HEK293 (cell line): ENCODE data around the gene DYNLRB1.

ENCODE experiments used
- CTCF ChIA-PET: fragments of 350-600 bp; formaldehyde crosslinking; extraction: SDS; loops from one replicate; lab custom pipeline; 2021; ENCODE audit warnings: antibody characterized with exemption; lab: Yijun Ruan, JAX
- POLR2A ChIA-PET: fragments of 300-600 bp; formaldehyde crosslinking; extraction: SDS; loops from one replicate; lab custom pipeline; 2020; ENCODE audit warnings: antibody characterized with exemption, inconsistent platforms; lab: Yijun Ruan, JAX
- H3K27ac ChIP-seq: fragments of 200-500 bp; sonication (Bioruptor generic); 2 replicates; pipeline ENCODE4 v1.5.1; 2014; ENCODE audit warnings: low read depth, low read length, control low read depth, inconsistent platforms; ENCODE audit errors: extremely low read depth
- H3K36me3 ChIP-seq, 2 experiments: fragments of 200-500 bp in 1 of 2; sonication (Bioruptor generic) in 1 of 2; 1 replicate in 1 of 2; 2 replicates in 1 of 2; pipeline ENCODE4 v1.5.1; 2014 to 2017; ENCODE audit warnings: inconsistent platforms in 2 of 2, low read length in 2 of 2; ENCODE audit not compliant: control insufficient read depth in 2 of 2, insufficient read depth in 1 of 2
- H3K4me1 ChIP-seq: fragments of 200-500 bp; sonication (Bioruptor generic); 2 replicates; pipeline ENCODE4 v1.5.1; 2014; ENCODE audit warnings: mild to moderate bottlenecking, low read length, inconsistent platforms; ENCODE audit not compliant: control insufficient read depth, insufficient read depth
- H3K4me3 ChIP-seq: 2 replicates; pipeline ENCODE4 v1.5.1; 2011; ENCODE audit warnings: low read depth, mild to moderate bottlenecking, control low read depth, low read length, moderate library complexity
- H3K9me3 ChIP-seq: fragments of 200-500 bp; sonication (Bioruptor generic); 2 replicates; pipeline ENCODE4 v1.5.1; 2014; ENCODE audit warnings: low read depth, low read length, inconsistent platforms; ENCODE audit not compliant: control insufficient read depth, insufficient read depth
- BCL11B ChIP-seq: fragments of 450-650 bp; formaldehyde crosslinking; IDR thresholded peaks from 2 replicates; pipeline ENCODE4 v1.5.1; 2016; ENCODE audit warnings: low read depth, missing biosample characterization, missing genetic modification characterization
- HOXD13 ChIP-seq: sonication (generic); formaldehyde crosslinking; IDR thresholded peaks from 2 replicates; pipeline ENCODE4 v1.8.0; 2022; ENCODE audit warnings: missing genetic modification reagents, borderline replicate concordance
- KLF16 ChIP-seq: fragments of 450-650 bp; formaldehyde crosslinking; IDR thresholded peaks from 2 replicates; pipeline ENCODE4 v1.5.1; 2017; ENCODE audit warnings: missing biosample characterization, missing genetic modification characterization
- MEIS1 ChIP-seq: sonication (generic); formaldehyde crosslinking; IDR thresholded peaks from 2 replicates; pipeline ENCODE4 v1.8.1; 2022; ENCODE audit warnings: missing genetic modification reagents, mild to moderate bottlenecking, borderline replicate concordance
- PATZ1 ChIP-seq: fragments of 450-650 bp; formaldehyde crosslinking; IDR thresholded peaks from 2 replicates; pipeline ENCODE4 v1.5.1; 2016; ENCODE audit warnings: missing biosample characterization, missing genetic modification characterization
- REPIN1 ChIP-seq: fragments of 450-650 bp; formaldehyde crosslinking; IDR thresholded peaks from 2 replicates; pipeline ENCODE4 v1.5.1; 2017; ENCODE audit warnings: missing biosample characterization, missing genetic modification characterization, low read depth
- SETDB1 ChIP-seq: IDR thresholded peaks from one replicate; pipeline ENCODE4 v1.6.1; 2017; ENCODE audit warnings: mild to moderate bottlenecking, low read length, moderate library complexity, mixed read lengths; ENCODE audit not compliant: insufficient read length
- SP3 ChIP-seq: fragments of 450-650 bp; formaldehyde crosslinking; IDR thresholded peaks from 2 replicates; pipeline ENCODE4 v1.5.1; 2016; ENCODE audit warnings: missing biosample characterization, missing genetic modification characterization
- YY1 ChIP-seq: fragments of 450-650 bp; formaldehyde crosslinking; IDR thresholded peaks from 2 replicates; pipeline ENCODE4 v1.5.1; 2018; ENCODE audit warnings: missing biosample characterization, missing genetic modification characterization
- ZBTB49 ChIP-seq: fragments of 450-650 bp; formaldehyde crosslinking; IDR thresholded peaks from 2 replicates; pipeline ENCODE4 v1.5.1; 2016; ENCODE audit warnings: missing biosample characterization, missing genetic modification characterization, low read depth
- ZFP69B ChIP-seq: fragments of 450-650 bp; formaldehyde crosslinking; IDR thresholded peaks from 2 replicates; pipeline ENCODE4 v1.5.1; 2016; ENCODE audit warnings: missing biosample characterization, missing genetic modification characterization
- ZNF10 ChIP-seq: fragments of 450-650 bp; formaldehyde crosslinking; IDR thresholded peaks from 2 replicates; pipeline ENCODE4 v1.5.1; 2017; ENCODE audit warnings: missing biosample characterization, missing genetic modification characterization
- ZNF157 ChIP-seq: fragments of 450-650 bp; formaldehyde crosslinking; IDR thresholded peaks from 2 replicates; pipeline ENCODE4 v1.5.1; 2016; ENCODE audit warnings: missing biosample characterization, missing genetic modification characterization
- ZNF19 ChIP-seq: fragments of 450-650 bp; formaldehyde crosslinking; IDR thresholded peaks from 2 replicates; pipeline ENCODE4; 2016; ENCODE audit warnings: missing biosample characterization, missing genetic modification characterization, low read depth
- ZNF274 ChIP-seq, 2 experiments: fragments of 200-500 bp in 1 of 2; fragments of 450-650 bp in 1 of 2; sonication (Bioruptor generic) in 1 of 2; formaldehyde crosslinking in 1 of 2; IDR thresholded peaks; 2 replicates each; pipeline versions ENCODE4 v1.5.1 to v1.6.1; 2014 to 2016; ENCODE audit warnings: borderline replicate concordance in 1 of 2, inconsistent platforms in 1 of 2, low read length in 1 of 2, missing biosample characterization in 1 of 2, missing genetic modification characterization in 1 of 2
- ZNF311 ChIP-seq: fragments of 450-650 bp; formaldehyde crosslinking; IDR thresholded peaks from 2 replicates; pipeline ENCODE4 v1.5.1; 2017; ENCODE audit warnings: missing biosample characterization, missing genetic modification characterization, borderline replicate concordance
- ZNF433 ChIP-seq: fragments of 450-650 bp; formaldehyde crosslinking; IDR thresholded peaks from 2 replicates; pipeline ENCODE4 v1.5.1; 2016; ENCODE audit warnings: missing biosample characterization, missing genetic modification characterization, low read depth
- ZNF501 ChIP-seq: fragments of 450-650 bp; formaldehyde crosslinking; IDR thresholded peaks from 2 replicates; pipeline ENCODE4 v1.5.1; 2016; ENCODE audit warnings: missing biosample characterization, missing genetic modification characterization
- ZNF558 ChIP-seq: fragments of 450-650 bp; formaldehyde crosslinking; IDR thresholded peaks from 2 replicates; pipeline ENCODE4 v1.5.1; 2016; ENCODE audit warnings: missing biosample characterization, missing genetic modification characterization
- ZNF571 ChIP-seq: fragments of 450-650 bp; formaldehyde crosslinking; IDR thresholded peaks from 2 replicates; pipeline ENCODE4 v1.5.0; 2017; ENCODE audit warnings: missing biosample characterization, missing genetic modification characterization
- ZNF596 ChIP-seq: fragments of 450-650 bp; IDR thresholded peaks from 2 replicates; pipeline ENCODE4 v1.5.0; 2018; ENCODE audit warnings: missing biosample characterization, mild to moderate bottlenecking, missing genetic modification characterization, moderate library complexity
- ZNF621 ChIP-seq: fragments of 450-650 bp; formaldehyde crosslinking; IDR thresholded peaks from 2 replicates; pipeline ENCODE4 v1.5.1; 2017; ENCODE audit warnings: missing biosample characterization, missing genetic modification characterization
- ZNF664 ChIP-seq: fragments of 450-650 bp; formaldehyde crosslinking; IDR thresholded peaks from 2 replicates; pipeline ENCODE4 v1.5.1; 2016; ENCODE audit warnings: missing biosample characterization, missing genetic modification characterization
- ZSCAN4 ChIP-seq: fragments of 450-650 bp; formaldehyde crosslinking; IDR thresholded peaks from 2 replicates; pipeline ENCODE4 v1.5.1; 2017; ENCODE audit warnings: missing biosample characterization, missing genetic modification characterization
- TF ChIP-seq, protein P1 (sequence below): fragments of 450-650 bp; formaldehyde crosslinking; IDR thresholded peaks from 2 replicates; pipeline ENCODE4 v1.5.1; 2017; ENCODE audit warnings: missing biosample characterization, missing genetic modification characterization

Gene DYNLRB1

GRCh38 chr20:34575271-34575670, 59.0 kb downstream of the DYNLRB1 start (continued):
- TF ChIP-seq ZSCAN4 (tag by site-specific recombination) (no peak), ZNF311 (tag by site-specific recombination) (no peak), ZNF19 (tag by site-specific recombination) (no peak), BCL11B (tag by site-specific recombination) (no peak), YY1 (no peak), ZNF621 (no peak), ZNF558 (tag by site-specific recombination) (no peak)

- TF ChIP-seq ZNF10 (tag by site-specific recombination): no peak
- no peak for TF ChIP-seq KLF16 (tag by site-specific recombination)
- no peak for TF ChIP-seq ZNF571 (tag by site-specific recombination)
- TF ChIP-seq SETDB1: no peak
- TF ChIP-seq ZNF433 (tag by site-specific recombination): no peak
- no peaks in the 10 kb centered on the region for H3K9me3 ChIP-seq
- ChIA-PET POLR2A (no interaction called here), CTCF (interaction anchor here (0.6 kb wide), 1 partner anchor 27 kb away, joined by 3 read pairs; no protein-coding TSS in a partner anchor)
- no peak overlapping the region for H3K4me3 ChIP-seq
- H3K4me1 ChIP-seq: no peaks in the 10 kb centered on the region
- H3K27ac ChIP-seq: no peak overlapping the region
- peaks cover 0 to 12% of the 10 kb centered on the region in 2 experiments; a peak in 2 of 3 replicates for H3K36me3 ChIP-seq
Measured at GRCh38 chr20:34575756-34576155, 59.5 kb downstream of the DYNLRB1 start.

DNA sequence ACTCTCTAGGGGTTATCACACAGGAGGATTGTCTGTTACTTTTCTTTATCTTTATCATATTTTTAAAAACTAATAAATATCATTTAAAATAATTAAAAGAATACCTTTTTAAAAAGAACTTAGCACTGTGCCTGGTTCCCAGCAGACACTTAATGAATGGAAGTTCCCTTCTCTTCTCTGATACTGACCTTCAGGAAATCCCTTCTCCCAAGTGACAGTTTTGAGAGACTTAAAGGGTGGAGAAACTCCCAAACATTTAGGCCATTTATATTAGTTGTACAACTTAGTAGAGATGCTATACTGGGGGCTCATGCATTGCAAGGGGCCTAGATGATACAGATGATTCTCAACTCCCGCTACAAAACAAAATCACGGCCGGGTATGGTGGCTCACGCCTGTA, 60.8 kb downstream of the DYNLRB1 start:
- Histone ChIP-seq H3K4me1 (no peaks in the 10 kb centered on the region), H3K4me3 (no peak overlapping the region), H3K27ac (no peak overlapping the region), H3K9me3 (no peaks in the 10 kb centered on the region), H3K36me3 (peaks cover 0 to 12% of the 10 kb centered on the region in 2 experiments; a peak in 2 of 3 replicates)
- POLR2A ChIA-PET: no interaction called here
- CTCF ChIA-PET: no interaction called here
- TF ChIP-seq ZNF274 (IDR thresholded peaks at IDR 0.05; ENCODE audit: low read length) (no peak), ZNF274 (tag by site-specific recombination; IDR thresholded peaks at IDR 0.05; ENCODE audit: borderline replicate concordance) (no peak), ZFP69B (tag by site-specific recombination) (no peak), ZNF501 (tag by site-specific recombination) (no peak), HOXD13 (no peak)

- Histone ChIP-seq H3K4me1 (no peaks in the 10 kb centered on the region), H3K36me3 (peaks cover 0 to 12% of the 10 kb centered on the region in 2 experiments; a peak in 1 of 3 replicates), H3K4me3 (no peak overlapping the region), H3K27ac (no peak overlapping the region), H3K9me3 (no peaks in the 10 kb centered on the region)
- POLR2A ChIA-PET: no interaction called here
- CTCF ChIA-PET: interaction anchor here (0.7 to 3.5 kb wide), 6 partner anchors 129 to 464 kb away, joined by 3 to 21 read pairs (median 6); no protein-coding TSS in a partner anchor
- TF ChIP-seq PATZ1 (tag by site-specific recombination) (no peak), MEIS1 (CRISPR knock-in tag) (no peak), ZNF157 (tag by site-specific recombination) (no peak), ZBTB49 (no peak), ZNF596 (no peak), REPIN1 (tag by site-specific recombination) (no peak), ZNF664 (no peak), SP3 (tag by site-specific recombination) (no peak)
- TF ChIP-seq, protein P1, sequence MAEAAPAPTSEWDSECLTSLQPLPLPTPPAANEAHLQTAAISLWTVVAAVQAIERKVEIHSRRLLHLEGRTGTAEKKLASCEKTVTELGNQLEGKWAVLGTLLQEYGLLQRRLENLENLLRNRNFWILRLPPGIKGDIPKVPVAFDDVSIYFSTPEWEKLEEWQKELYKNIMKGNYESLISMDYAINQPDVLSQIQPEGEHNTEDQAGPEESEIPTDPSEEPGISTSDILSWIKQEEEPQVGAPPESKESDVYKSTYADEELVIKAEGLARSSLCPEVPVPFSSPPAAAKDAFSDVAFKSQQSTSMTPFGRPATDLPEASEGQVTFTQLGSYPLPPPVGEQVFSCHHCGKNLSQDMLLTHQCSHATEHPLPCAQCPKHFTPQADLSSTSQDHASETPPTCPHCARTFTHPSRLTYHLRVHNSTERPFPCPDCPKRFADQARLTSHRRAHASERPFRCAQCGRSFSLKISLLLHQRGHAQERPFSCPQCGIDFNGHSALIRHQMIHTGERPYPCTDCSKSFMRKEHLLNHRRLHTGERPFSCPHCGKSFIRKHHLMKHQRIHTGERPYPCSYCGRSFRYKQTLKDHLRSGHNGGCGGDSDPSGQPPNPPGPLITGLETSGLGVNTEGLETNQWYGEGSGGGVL: no peak
Measured at GRCh38 chr20:34578025-34578424, 61.8 kb downstream of the DYNLRB1 start.
